Kidney epithelial cell (primary cell): ENCODE measurements around the gene DIP2C. TPM values are rescaled to one million over a fixed set of nuclear protein-coding genes. Genes with fewer than 3 reads are reported as not detected.

Experiments used
- DNase-seq: peaks from one replicate; pipeline ENCODE4 v3.0.0-alpha.2; 2010; ENCODE audit warnings: low read depth
- H3K27me3 ChIP-seq: 2 replicates; pipeline ENCODE4 v1.6.0; 2011; ENCODE audit warnings: low read length; ENCODE audit not compliant: control insufficient read depth, insufficient read depth
- H3K36me3 ChIP-seq: 2 replicates; pipeline ENCODE4 v1.5.1; 2011; ENCODE audit warnings: low read length; ENCODE audit not compliant: control insufficient read depth, insufficient read depth
- H3K4me3 ChIP-seq: 2 replicates; pipeline ENCODE4 v1.5.1; 2011; ENCODE audit warnings: low read depth, mild to moderate bottlenecking, control low read depth, low read length
- CTCF ChIP-seq: IDR thresholded peaks from 2 replicates; pipeline ENCODE4 v1.5.1; 2011; ENCODE audit warnings: mild to moderate bottlenecking, moderate library complexity, low read length, control low read depth, inconsistent platforms; ENCODE audit not compliant: insufficient read depth, poor library complexity, severe bottlenecking
- total RNA-seq: library from RNA; depleted of rRNA; stranded (reverse); fragments of >200 nt; gene quantifications from 2 replicates; pipeline ENCODE4 v1.2.3, GENCODE V29; 2015

DIP2C gene
- total RNA-seq, 1 donor from 2014 or later = 19.2 TPM

GRCh38 chr10:530717-531116 lies 158.8 kb downstream of the DIP2C start:
- Histone ChIP-seq H3K27me3 (no peaks in the 10 kb centered on the region), H3K36me3 (no peaks in the 10 kb centered on the region), H3K4me3 (no peak overlapping the region)
- DNase-seq = no peak
- TF ChIP-seq CTCF = no peak

GRCh38 chr10:529468-530230 lies 159.8 kb downstream of the DIP2C start:
- no peak for TF ChIP-seq CTCF
- DNase-seq = no peak
- no peak overlapping the region for H3K4me3 ChIP-seq
- H3K36me3 ChIP-seq = no peaks in the 10 kb centered on the region
- no peaks in the 10 kb centered on the region for H3K27me3 ChIP-seq

- Histone ChIP-seq H3K36me3 (no peaks in the 10 kb centered on the region), H3K27me3 (no peaks in the 10 kb centered on the region), H3K4me3 (no peak overlapping the region)
- no peak for TF ChIP-seq CTCF
- DNase-seq = no peak
These were observed 161.0 kb downstream of the DIP2C start for GRCh38 chr10:528173-529165.

- DNase-seq = no peak
- Histone ChIP-seq H3K27me3 (no peaks in the 10 kb centered on the region), H3K4me3 (no peak overlapping the region), H3K36me3 (no peaks in the 10 kb centered on the region)
- no peak for TF ChIP-seq CTCF
These were observed 162.1 kb downstream of the DIP2C start for GRCh38 chr10:527416-527815.

GRCh38 chr10:526651-527312 lies 162.7 kb downstream of the DIP2C start:
- TF ChIP-seq CTCF = no peak
- H3K27me3 ChIP-seq = no peaks in the 10 kb centered on the region
- H3K36me3 ChIP-seq = no peaks in the 10 kb centered on the region

More at GRCh38 chr10:526651-527312, 162.7 kb downstream of the DIP2C start:
- no peak overlapping the region for H3K4me3 ChIP-seq
- DNase-seq = no peak
